ENCODE measurements around the gene ZG16B.

The ZG16B gene

DNA sequence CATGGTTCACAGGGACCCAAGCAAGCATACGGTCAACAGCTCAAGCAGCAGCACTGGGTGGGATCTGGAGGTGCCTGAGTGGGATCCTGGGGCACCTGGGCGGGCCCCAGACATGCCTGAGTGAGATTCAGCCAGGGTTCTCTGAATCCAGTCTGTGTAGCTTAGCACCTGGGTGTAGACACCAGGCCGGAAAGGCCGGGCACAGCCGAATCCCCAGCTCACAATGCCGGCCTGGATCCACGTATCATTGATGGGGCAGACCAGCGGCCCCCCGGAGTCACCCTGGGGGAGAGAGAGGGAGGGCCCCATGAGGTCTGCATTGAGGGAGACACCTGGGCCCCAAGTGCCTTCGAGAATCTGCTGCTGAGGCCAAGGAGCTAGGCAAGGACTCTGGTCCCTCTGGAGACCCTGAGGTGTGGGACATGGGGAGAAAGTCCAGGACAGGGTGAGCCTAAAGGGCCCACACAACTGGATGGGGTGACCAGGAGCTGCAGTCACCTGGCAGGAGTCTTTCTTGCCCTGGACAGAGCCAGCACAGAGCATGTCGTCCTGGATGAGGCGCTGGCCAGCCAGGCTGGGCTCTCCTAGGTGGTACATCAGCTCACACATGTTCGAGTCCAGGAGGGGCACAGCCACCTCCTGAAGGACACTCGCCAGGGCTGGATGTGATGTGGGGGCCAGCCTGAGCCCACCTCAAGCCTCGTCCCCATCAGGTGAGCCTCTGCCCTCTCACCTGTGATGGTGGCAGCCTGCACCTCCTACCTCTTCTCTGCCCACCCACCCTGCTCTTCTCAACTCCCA is 9.7 kb downstream of the ZG16B start:
- FAIRE-seq (no peak), DNase-seq (ENCODE audit: insufficient read length, low spot score) (no peak)

DNA sequence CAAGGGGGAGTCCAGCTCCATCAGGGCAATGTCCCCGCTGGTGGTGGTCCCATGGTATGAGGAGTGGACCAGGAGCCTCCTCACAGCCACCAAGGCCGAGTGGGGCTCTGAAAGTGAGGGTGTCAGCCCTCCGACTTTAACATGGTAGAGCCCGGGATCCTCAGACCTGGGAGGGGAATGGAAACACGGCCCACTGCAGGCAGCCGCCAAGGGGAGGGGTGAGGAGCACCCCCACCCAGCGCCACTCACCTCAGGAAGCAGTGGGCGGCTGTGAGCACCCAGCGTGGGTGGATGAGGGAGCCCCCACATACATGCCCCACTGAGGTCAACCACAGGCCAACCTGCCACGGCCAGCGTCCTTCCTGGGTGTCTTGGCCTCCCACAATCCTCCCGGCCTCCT is 10.8 kb downstream of the ZG16B start:
- DNase-seq (ENCODE audit: insufficient read length, low spot score): no peak
- FAIRE-seq: no peak

DNA sequence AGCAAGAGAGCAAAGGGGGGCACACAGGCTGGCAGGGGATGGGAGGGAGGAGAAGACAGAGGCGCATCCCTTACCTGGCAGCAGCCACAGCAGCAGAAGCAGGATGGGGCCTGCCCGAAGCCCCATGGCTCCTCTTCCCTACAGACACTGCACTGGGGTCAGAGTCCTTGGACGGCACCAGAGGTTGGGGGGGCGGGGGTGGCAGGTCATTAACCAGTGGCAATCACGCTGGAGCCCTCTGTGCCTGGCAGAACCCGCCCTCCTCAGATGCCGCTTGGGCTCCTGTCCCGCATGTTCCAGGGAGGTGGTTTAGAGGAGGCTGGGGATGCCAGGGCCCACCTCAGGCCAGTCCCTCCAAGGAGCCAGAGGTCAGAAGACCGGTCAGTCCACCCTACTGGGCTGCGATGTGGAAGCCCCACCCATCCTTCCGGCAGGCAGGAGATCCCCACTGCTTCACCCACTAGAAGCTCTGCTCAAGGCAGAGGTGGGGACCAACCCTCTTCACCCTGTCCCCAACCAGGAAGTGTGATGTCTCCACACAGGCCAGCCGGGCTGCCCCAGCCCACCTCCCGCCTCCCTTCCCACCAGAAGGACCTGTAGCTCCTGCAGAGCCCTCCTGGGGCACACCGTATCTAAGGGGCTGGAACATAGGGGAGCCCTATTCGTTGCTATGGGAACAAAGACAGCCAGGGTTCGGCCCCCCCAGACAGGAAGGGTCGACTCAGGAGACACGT is 11.7 kb downstream of the ZG16B start:
- FAIRE-seq: no peak
- no peak for DNase-seq (ENCODE audit: insufficient read length, low spot score)

DNA sequence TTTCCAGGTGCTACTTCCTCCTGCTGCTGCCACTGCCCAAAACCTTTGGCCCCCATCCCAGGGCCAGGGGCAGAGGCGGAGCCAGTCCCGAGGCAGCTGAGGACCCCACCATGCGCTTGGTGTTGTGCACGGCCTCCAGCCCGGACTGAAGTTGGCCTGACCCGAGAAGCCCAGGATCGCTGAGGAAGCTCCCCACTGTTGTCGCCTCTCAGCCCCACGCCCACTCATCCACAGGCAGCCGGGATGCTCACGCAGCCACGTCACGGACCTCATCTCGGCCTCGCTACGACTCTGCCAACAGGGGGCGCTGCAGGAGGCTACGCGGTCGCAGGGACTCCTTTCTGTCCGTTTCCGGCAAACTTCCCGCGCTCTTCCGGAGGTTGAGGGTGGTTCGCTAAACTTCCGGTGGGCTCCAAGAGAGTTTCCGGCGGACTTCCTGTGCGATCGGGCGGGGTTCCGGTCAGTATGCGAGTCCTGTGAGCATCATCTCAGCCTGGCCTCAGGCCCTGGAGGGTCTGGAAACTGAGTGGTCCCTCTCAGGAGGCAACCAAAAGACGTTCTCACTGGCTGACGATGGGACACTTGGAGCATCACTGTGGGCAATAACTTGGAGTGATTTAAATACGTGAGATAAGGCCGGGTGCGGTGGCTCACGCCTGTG is 12.4 kb downstream of the ZG16B start:
- FAIRE-seq: no peak
- no peak for DNase-seq (ENCODE audit: insufficient read length, low spot score)

DNA sequence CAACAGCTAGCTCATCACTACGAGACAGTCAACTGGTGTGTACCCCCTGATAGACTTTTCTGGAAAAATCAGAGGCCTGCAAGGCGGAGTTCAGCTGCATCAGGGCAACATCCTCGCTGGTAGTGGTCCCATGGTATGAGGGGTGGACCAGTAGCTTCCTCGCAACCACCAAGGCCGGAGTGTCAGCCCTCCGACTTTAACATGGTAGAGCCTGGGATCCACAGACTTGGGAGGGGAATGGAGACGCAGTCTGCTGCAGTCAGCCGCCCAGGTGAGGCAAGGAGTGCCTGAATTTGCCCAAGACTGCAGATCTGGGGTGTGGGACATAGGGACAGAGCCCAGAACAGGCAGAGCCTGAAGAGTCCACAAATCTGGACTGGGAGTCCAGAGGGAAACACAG is 13.4 kb downstream of the ZG16B start:
- no peak for FAIRE-seq
- DNase-seq (ENCODE audit: insufficient read length, low spot score): no peak

DNA sequence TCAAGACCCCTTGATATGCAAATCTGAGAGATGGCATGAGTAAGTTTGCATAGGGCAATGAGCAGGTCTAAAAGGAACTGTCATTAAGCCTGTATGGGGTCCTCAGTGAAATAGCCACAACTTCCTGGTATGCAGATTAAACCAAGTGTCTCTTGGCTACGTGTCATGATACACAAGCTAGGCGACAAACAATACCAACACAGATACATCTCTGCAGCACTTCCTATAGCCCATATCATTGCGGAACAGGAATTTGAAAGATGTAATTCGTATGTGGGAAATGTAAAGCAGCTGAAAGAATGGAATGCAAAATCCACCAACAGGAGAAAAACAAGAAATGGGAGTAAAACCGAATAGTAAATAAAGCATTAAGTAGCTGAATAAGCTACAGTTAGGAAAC is 15.0 kb downstream of the ZG16B start:
- no peak for FAIRE-seq

DNA sequence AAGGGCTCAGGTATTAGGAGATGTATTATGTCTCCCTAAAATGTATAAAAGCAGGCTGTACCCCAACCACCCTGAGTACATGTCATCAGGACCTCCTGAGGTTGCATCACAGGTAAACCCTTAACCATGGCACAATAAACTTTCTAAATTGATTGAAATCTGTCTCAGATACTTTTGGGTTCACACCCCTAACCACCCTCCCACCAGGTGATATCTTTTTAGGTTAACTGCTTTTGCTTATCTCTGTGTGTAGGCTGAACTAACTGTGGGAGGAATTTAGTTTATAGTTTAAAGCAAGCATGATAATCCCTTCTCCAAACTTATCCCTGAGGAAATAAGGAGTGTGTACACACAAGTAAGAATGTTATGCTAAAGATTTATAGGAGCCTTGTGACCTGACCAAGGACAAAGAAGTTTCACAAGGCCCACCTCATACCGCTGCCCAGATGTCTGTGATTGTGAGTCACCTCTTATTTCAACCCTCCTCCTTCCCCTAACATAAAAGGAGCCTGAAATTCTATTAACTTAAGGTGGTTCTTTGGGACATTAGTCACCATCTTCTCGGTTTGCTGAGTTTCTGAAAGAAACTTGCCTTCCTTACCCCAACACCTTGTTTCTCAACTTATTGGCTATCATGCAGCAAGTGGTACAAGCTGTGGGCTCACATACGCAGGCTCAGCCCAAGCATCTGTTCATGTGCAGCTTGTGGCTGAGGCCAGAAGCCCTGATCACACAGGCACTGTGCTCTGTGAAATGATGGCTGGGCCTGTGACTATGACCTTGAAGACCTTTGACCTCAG is 16.6 kb downstream of the ZG16B start:
- DNase-seq (ENCODE audit: insufficient read length, low spot score) (peak; percentile 22), FAIRE-seq (peak; percentile 4)

More for the DNA sequence above, 15.0 kb downstream of the ZG16B start:
- DNase-seq (ENCODE audit: insufficient read length, low spot score): no peak

- FAIRE-seq (no peak), DNase-seq (ENCODE audit: insufficient read length, low spot score) (no peak)
These were observed 19.0 kb downstream of the ZG16B start for GRCh38 chr16:2848933-2849725.

DNA sequence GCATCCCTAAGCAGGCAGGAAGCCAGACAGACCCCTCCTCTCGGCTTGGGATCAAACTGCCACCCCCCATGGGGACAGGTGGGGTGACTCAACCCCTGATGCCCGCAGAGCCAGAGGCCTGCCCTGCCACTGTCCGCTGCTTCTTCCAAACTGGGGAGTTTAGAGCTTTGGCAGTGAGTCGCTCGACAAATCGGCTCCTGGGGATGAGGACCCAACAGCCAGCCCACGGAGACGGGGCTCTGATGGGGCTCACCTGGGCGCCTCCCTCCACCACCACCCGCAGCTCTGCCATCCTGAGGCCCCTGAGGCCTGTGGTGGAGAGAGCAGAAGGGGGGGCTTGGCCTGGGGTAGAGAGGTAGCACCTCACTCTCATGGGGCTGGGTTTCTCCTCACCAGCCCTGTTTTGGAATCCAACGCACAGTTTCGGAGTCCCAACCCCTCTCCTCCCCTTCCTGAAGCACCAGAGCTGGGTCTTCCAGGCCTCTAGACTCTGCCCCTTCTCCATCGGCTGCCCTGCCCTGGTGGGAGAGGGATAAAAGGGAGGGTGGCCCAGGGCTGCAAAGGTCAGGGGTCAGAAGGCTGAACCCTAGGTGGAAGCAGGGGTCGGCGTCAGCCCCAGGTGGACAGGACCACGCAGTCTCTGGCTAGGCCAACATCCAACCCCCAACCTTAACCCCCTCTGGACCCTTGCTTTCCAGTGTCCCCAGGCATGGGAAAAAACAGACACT is 22.1 kb downstream of the ZG16B start:
- no peak for FAIRE-seq
- no peak for DNase-seq (ENCODE audit: insufficient read length, low spot score)

DNA sequence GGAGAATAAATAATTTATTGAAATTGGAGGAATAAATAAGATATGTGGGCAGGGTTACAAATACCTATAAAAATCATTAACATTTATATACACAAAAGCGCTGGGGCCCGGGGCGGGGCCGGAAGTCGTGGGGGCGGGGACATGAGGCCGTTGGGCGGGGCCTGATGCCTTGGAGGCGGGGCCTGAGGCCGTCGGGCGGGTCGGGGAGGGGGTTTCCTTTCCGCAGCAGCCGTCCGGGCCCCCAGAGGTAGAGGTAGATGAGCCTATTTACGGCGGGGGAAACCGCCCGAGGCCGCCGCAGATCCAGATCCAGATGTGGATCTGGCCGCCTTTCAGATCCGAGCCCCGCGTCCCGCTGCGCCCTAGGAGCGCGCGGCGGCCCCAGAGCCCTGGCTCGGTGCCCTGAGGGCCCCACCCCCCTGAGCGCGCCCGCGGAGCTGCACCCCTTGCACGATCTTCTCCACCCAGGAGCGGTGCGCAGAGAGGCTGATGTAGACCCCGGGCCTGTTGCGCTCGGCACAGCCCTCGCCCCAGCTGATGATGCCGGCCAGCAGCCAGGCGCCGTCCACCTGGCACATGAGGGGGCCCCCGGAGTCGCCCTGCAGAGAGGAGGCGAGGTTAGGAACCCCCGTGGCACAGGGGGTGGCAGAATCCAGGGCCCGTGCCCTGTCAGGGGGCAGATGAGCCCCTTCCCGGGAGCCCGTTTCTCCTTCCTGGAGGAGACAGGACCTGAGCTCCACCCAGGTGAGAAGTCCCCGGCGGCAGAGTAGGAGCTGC is 22.8 kb downstream of the ZG16B start:
- no peak for DNase-seq (ENCODE audit: insufficient read length, low spot score)
- no peak for FAIRE-seq

DNA sequence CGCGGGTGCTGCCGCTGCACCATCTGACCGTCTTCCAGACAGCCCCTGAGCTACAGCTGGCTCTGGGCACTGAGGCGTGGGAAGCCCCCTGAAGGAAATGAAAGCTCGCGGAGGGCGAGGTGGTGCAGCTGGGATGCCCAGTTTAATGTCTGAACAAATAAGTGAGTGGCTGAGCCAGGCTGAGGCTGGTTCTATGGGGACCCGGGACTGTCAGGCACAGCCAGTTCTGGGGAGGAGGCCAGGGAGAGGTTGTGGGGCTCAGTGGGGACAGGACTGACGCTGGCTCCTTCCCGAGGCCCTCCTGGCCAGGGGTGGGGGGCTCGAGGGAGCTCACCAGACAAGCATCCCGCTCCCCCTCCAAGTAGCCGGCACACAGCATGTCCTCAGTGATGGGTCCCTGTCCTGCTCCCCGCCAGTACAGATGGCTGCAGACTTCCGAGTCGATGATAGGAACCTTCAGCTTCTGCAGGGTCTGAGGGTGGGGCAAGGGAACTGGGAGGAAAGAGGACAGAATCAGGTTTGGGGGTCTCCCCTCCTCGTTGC is 23.5 kb downstream of the ZG16B start:
- FAIRE-seq (no peak), DNase-seq (ENCODE audit: insufficient read length, low spot score) (no peak)

GRCh38 chr16:2854700-2855309 is 24.7 kb downstream of the ZG16B start:
- no peak for FAIRE-seq
- no peak for DNase-seq (ENCODE audit: insufficient read length, low spot score)

- FAIRE-seq: no peak
These were observed 25.4 kb downstream of the ZG16B start for GRCh38 chr16:2855536-2855935.

GRCh38 chr16:2856061-2856670 is 26.1 kb downstream of the ZG16B start:
- FAIRE-seq: no peak
- DNase-seq (ENCODE audit: insufficient read length, low spot score): no peak

More at GRCh38 chr16:2855536-2855935, 25.4 kb downstream of the ZG16B start:
- no peak for DNase-seq (ENCODE audit: insufficient read length, low spot score)

GRCh38 chr16:2856686-2857450 is 26.8 kb downstream of the ZG16B start:
- FAIRE-seq (no peak), DNase-seq (ENCODE audit: insufficient read length, low spot score) (no peak)

GRCh38 chr16:2857451-2858244 is 27.5 kb downstream of the ZG16B start, which contains the start of gene PRSS22:
Gene PRSS22 (minus strand): TSS chr16:2858170. CDS start chr16:2858104, 66 bp downstream.
- no peak for DNase-seq (ENCODE audit: insufficient read length, low spot score)
- no peak for FAIRE-seq
